GM19468 (cell line): ENCODE data around the gene METTL26.

Experiments
- ATAC-seq: cut with Tn5 transposase; IDR thresholded peaks from one replicate; pipeline ENCODE4 v1.9.1; 2021; ENCODE audit warnings: mild to moderate bottlenecking, moderate library complexity, moderate number of reproducible peaks; ENCODE audit not compliant: unreplicated experiment; ENCODE audit errors: extremely low read depth

METTL26 gene

DNA sequence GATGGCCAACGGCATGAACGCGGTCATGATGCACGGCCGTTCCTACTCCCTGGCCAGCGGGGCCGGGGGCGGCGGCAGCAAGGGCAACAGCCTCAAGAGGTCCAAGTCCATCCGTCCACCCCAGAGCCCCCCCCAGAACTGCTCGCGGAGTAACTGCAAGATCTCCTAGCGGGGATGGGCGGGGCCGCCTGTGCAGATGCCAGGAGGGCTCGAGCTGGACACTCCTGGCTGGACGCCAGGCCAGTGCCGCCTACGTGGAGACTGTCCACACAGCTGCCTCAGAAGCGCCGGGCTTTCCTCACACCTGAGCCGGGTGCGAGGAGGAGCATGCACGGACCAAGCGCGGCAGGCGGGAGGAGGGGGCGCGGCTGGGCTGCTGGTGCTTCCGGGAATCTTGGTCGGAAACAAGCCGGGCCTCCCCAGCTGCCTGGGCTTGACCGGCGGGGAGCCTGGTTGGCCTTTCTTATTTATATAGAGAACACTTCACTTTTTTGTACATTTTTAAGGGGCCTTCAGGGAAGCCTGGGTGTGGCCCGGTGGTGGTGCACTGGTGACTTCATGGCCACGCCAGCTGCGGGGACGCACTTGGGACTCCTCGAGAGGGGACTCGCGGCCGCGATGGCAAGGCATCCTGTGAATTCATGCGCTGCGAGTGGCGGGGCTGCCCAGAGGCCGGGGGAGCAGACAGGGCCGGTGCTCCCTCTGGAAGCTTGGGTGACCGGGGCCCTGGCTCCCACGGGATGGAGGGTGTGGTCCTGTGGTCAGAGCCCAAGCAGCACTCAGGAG lies 8.5 kb downstream of the METTL26 start:
- ATAC-seq, result no peak

DNA sequence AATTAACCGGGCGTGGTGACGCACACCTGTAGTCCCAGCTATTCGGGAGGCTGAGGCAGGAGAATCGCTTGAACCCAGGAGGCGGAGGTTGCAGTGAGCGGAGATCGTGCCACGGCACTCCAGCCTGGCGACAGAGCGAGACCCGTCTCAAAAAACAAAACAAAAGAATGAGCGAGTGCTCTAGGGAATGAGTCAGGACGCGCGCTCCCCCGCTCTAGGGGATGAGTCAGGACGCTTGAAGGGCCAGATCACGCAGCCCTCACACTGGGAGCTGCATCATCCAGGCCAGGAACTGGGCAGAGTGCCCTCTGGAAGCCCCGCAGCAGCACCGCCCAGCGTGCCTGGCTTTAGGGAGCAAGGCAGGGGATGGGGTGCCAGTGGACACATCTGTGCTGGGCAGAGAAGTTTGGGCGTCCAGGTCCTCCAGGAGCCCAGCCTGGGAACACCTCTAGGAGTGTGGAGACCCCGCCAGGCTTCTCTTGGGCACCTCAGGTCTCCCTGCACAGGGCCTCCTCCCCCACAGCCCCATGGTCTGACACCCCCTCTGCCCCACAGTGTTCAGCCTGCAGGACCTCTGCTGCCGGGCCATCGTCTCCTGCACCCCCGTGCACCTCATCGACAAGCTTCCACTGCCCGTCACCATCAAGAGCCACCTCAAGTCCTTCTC lies 9.2 kb downstream of the METTL26 start:
- ATAC-seq, result no peak

DNA sequence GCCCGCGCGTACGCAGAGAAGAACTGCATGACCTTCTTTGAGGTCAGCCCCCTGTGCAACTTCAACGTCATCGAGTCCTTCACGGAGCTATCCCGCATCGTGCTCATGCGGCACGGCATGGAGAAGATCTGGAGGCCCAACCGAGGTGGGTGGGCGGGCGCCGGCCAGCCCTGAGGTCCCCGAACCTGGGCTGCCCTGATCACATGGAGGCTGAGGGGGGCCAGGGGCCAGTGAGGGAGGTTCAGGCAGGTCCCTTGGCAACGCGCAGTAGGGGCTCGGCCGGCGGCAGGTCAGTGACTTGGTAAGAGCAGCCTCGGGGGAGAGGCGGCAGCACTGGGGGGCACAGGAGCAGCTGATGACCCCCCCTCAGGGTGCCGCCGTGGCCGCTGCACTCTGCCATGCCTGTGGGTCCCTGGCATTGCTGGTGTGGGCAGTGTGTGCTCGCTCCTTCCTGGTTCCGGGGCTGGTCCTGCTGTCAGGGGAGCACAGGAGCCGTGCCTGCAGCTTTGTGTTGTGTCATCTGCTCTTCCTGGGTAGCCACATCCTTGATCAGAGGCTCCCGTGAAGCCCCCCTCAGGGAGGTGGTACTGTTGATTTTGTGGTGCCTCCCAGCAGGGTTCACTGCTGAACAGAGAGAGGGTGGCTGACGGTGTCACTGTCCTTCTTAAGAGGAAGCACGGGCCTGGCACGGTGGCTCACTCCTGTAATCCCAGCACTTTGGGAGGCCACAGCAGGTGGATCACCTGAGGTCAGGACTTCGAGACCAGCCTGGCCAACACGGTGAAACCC lies 9.9 kb downstream of the METTL26 start:
- no peak for ATAC-seq

DNA sequence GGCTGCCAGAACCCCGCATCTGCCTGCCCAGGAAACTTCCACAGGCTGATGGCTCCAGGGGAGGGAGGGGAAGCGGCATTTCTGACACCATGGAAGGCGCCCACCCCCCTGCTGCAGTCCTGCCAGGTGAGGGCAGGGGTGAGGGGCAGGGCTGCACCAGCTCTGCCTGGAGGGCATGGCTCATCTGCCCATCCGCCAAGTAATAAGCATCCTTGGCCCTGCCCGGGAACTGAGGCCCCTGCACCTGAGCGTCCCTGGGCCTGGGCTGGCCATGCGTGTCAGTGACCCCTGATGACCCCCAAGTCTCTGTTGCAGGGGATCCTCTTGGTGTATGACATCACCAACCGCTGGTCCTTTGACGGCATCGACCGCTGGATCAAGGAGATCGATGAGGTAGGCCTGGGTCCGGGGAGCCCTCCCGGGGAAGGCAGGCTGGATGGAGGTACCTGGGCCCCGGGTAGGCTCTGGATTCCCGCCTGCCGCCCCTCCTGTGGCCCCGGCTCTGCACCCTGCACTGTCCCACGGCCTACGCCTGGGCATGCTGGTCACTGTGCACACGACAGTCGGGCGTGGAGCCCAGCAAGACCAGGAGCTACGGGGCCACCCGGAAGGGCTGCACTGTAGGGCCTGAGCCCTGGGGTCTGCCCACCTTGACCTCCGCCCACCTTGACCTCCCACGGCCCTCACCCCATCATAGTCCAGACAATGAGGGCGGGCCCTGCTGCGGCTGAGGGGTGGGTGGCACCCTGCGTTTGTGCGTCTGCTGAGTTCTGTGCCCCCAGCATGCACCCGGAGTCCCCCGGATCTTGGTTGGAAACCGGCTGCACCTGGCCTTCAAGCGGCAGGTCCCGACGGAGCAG lies 10.8 kb downstream of the METTL26 start:
- no peak for ATAC-seq

DNA sequence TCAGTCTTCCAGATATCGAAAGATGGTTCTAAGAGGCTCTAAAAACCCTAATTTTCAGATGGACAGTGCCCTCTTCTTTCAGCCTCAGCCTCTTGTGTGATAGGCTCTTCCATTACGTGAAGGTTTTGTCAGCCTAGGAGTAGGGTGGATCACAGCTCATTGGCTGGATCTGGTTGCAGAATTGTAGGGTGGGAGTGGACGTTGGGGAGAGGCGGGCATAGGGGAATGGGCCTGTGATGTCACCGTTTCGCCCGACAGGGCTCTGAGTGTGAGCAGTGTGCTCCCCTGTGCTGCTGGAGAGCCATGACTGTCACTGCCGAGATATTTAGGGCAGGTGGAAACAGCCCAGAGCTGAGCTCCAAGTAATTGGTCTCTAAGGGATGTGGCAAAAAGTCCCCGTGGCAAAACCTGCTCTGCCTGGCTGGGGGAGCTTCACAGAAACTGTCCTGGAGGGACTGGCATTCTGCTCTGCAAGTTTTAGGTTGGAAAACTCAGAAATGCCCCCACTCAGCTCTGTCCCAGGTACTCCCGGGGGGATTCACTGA lies 11.5 kb downstream of the METTL26 start:
- no peak for ATAC-seq

DNA sequence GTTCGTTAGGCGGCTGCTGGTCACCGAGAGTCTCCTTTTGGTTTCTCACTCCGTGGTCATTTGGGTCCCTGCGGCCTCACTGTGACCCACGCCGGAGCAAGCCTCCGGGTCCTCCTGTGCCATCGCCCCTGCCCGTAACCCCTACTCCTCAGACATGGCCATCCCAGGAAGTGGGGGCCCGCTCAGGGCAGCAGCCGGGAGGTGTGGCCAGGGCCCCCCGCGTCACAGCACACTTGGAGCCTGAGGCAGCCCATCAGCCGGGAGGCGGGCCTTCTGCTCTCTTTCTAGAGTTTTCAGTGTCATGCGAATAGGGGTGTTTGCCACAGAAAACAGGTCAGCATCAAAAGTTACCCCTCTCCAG lies 13.2 kb downstream of the METTL26 start:
- ATAC-seq, result no peak

DNA sequence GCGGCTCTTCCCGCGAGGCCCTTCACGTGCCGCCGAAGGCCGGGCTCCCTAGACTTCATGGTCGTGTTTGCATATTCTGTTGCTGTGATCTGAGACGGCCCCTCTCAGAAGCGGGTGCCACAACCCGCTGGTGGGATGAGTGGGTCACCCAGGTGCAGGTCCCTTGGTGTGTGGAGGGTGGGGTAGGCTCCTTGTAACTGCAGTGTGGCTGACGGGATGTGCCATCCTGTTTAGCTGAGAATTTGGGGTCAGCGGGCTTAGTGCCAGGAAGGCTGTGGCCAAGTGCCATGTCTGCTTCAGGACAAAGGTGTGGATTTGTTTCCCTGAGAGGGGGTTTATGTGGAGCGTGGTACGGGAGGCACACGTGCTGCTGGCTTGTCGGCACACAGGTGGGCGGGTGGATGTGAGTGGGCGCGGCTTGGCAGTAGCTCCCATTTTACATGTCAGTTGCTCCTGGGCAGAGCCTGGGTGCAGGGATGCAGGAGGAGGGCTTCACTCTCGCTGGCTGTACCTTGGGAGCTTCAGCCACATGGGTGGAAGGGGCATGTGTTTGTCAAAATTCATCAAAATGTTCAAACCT lies 14.5 kb downstream of the METTL26 start:
- no peak for ATAC-seq

DNA sequence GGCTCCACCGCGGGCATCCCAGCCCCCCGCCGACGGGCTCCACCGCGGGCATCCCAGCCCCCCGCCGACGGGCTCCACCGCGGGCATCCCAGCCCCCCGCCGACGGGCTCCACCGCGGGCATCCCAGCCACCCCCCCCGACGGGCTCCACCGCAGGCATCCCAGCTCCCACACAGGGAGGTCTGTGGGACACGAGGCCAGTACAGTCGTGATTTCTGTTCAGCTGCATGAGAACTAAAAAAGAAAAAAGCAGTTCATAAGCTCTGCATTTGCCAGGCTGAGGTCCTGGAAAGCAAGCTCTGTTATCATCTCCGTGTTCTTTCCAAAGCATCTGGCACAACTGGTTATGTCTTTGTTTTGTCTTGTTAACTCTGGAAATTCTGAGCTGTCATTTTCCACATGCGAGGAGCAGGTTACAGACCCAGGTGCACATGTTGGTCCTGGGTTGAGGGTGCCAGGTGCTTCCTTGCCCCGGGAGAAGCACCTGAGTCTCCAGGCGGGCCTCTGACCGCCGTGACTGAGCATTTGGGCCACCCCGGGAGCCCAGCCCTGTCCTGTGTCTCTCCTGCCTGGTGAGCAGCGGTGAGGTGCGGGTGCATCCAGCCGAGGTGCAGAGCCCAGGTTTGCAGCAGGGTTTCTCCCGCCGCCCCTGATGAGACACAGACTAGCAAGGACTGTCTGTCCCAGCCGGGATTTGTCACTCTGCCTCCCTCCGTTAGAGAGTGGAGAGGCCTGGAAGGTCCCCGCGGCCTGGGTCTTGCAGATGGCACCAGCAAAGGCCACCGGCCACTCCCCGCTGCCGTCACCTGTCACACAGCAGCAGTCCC lies 15.2 kb downstream of the METTL26 start:
- ATAC-seq, result no peak

DNA sequence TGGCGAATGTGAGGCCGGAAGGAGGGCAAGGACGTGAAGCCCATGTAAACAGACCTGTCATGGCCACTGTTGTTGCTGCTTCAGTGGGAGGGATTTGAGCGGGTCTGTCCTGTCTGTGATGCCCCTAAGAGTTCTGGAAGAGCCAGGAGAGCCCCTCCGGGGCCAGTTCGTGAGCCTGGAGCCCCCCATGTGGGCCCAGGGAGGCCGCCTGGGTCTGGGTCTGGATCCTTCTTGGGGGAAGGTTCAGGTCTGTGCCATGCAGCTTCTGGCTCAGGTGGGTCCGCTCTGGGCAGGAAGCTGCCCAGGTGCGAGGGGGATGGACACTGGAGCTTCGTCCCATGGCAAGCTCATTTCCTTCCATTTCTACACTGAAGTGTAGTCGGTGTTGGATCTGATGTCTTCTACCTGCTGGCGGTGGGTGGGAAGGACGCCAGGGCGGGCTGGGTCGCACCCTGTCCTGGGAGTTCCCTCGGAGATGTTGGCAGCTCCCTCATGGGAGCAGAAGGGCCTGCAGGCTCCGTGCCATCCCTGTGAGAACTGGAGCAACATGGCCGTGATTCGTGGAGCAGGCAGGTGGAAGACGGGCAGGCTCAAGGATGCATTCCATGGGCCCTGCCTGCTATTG lies 16.5 kb downstream of the METTL26 start:
- ATAC-seq, result no peak

DNA sequence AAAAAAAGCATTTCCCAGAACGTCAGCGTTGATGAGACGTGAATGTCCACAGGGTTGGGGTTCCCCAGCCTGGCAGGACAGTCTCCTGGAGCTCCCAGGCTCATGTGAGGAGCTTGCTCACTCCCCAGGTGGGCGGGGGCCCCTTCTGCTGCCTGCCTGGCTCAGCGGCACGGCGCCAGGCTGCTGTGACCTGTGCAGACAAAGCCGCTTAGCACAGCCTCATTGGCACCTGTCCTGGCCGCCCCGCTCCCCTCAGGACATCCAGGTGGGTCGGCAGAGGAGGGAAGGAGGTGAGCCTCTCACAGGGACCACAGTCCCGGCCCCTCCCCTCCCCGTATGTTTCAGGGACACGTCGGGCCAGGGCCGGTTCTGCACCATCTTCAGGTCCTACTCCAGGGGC lies 18.2 kb downstream of the METTL26 start:
- no peak for ATAC-seq

DNA sequence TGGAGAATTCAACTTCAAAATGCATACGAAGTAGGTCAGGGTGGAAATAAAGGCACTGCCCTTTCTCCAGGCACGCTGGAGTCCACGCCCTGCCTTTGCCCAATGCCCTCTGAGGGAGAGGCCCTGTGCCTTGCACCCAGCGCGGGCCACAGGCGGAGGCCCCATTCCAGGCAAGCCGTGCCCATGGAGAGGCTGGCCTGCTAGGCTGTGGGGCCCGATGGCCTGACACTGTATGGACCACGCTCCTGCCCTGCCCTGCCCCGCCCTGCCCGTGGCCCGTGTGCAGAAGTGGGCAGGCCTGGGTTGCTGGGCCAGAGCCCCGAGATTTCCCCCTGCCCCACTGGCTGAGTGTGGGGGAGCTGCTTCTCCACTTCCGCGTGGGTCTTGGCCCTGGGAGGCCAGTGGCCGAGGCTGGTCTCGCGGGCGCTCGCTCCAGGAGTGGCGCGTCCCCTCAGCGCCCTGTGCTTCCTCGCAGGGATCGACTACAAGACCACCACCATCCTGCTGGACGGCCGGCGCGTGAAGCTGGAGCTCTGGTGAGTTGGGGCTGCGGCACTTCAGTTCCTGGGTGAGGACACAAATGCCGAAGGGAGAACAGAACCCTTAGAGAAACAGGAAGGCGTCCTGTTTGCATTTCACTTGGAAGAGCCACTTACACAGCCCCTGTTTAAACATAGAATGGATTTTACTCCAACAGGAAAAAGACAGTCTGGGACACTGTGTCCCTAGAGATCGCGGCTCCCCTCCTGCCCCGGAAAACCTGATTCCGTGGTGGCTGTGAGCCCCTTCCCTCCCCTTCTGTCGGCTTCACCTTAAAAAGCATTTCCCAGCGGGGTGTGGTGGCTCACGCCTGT lies 19.1 kb downstream of the METTL26 start:
- ATAC-seq, result no peak

DNA sequence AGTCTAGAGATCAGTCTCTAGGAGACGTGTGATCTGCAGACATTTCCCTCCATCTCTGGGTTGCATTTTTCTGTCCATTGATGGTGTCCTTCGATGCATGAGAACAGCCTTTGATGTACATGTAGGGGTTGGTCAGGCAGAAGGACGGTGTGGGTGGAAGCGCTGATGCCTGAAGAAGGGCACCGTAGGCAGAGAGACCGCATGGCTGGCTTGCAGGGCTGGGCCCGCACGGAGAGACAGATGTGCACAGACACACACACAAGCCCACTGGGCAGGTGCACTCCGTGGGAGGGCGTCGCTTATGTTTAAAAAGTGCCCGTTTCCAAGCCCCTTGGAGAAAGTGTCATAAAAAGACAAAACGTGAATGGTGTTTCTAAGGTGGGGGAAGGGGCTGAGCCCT lies 21.0 kb downstream of the METTL26 start:
- no peak for ATAC-seq

DNA sequence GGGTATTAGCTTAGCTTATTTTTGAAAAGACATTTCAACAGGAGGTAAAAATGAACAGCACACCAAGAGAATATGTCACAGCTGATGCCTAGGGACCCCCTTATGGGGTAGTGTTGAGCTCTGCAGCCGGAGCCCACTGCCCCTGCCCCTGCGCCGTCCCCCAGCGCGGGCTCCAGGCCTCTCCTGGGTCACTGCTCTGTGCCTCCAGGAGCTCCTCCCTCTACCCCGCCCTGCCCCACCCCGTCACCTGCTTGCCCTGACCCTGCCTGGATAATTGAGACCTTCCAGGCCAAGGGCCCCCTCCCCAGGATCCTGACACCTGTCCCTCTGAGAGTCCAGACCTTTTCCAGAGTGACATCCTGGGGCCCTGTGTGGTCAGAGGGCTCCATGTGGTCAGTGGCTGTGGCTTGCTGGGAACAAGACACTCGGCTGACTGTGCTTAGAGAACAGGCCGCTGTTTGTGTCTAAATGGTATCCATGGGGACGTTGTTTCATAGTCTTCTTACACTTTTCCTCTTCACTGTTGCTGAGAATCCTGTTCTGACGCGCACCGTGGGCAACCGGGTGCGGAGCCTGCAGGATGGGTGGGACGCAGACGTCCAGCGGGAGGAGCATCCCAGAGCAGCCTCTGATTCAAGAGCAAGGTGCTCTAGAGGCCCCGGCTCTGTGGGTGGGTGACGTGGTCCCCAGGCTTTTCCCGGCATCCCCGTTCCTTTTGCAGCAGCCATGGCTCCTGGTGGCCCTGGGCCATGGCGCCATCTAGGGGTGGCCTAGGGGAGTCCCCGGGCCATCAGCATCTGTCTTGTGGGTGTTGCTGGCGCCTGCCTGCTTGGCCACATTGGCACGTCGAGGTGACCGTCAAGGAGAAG lies 25.4 kb downstream of the METTL26 start:
- ATAC-seq, result no peak

DNA sequence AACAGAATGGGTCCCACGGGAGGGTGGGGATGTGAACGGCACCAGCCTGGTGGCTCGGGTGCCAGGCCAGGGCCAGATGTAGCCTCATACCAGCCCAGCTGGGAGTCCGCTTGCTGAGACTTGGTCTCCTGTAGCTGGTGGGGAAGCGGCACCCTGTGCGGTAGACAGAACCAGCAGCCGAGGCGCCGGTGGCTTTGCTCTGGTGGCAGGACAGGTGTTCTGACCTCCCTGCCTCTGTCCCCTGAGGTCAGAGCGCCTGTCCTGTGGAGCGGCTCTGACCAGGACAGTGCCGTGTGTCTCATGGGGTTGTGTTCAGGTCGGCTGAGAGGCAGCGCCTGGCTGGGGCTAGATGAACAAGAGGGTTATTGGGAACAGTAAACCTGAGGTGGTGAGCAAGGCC lies 26.1 kb downstream of the METTL26 start:
- no peak for ATAC-seq

DNA sequence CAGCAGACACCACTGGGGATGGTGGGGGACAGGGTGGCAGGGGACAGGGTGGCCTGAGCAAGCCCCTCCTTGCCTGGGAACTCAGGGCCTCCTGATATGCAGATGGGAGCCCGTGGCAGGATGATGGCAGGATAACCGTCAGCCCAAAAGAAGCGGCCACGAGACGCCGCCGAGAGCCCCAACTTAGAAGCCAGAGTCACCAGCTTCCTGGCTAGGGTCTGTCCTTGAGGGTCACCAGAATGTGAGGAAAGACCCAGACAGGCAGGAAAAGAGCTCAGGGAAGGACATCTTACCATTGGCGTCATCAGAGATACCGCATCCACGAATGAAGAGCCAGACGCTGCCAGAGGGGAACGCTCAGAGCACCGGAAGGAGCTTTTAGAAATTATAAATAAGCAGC lies 26.8 kb downstream of the METTL26 start:
- no peak for ATAC-seq

DNA sequence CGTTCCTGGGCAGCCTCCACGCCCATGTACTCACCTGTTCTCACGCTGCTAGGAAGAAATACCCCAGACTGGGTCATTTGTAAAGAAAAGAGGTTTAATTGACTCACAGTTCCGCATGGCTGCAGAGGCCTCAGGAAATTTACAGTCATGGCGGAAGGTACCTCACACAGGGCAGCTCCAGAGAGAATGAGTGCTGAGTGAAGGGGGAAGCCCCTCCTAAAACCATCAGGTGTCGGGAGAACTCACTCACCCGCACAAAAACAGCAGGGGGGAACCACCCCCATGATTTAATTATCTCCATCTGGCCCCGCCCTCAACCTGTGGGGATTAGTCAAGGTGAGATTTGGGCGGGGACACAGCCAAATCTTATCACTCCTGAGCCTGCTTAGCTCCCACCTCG lies 28.1 kb downstream of the METTL26 start:
- ATAC-seq, result no peak
